ENCODE measurements around the gene FBXL2. TPM values are rescaled to one million over a fixed set of nuclear protein-coding genes. Genes with fewer than 3 reads are reported as not detected.
A peak's percentile ranks its signal among the peaks of the same experiment; 100 is the strongest.

Gene FBXL2
- 10 to 100 TPM in 1 of 4 donors, 1 to 10 TPM in 1, not detected in 2; 2.8 to 15.1 TPM for polyA plus RNA-seq
- long read RNA-seq, donor 1, result 0 reads
- long read RNA-seq, donor 2, result 0 reads
- long read RNA-seq, donor 3, partial matches to known transcripts, result 0 of 3 reads
- long read RNA-seq, donor 3, other reads (novel, unspliced or antisense), result 0 of 3 reads
- long read RNA-seq, donor 4, partial matches to known transcripts, result 0 of 1 reads
- long read RNA-seq, donor 4, other reads (novel, unspliced or antisense), result 0 of 1 reads
- long read RNA-seq, donor 5, result 0 reads
- long read RNA-seq, donor 6, partial matches to known transcripts, result 0 of 1 reads
- long read RNA-seq, donor 6, other reads (novel, unspliced or antisense), result 0 of 1 reads
- long read RNA-seq, donor 7, result 0 reads
- long read RNA-seq, donor 8, result 0 reads
- long read RNA-seq, donor 9, partial matches to known transcripts, result 0 of 2 reads
- long read RNA-seq, donor 9, other reads (novel, unspliced or antisense), result 0 of 2 reads
- long read RNA-seq, donor 10, partial matches to known transcripts, result 18 of 22 reads
- long read RNA-seq, donor 10, other reads (novel, unspliced or antisense), result 0 of 22 reads

GRCh38 chr3:33277193-33277882 lies at the start of gene FBXL2:
TSS of gene FBXL2 (plus strand) at chr3:33277442. CDS start at chr3:33277513, 71 bp downstream.
- Histone ChIP-seq H3K4me3 (ENCODE audit: low read depth in 1 of 3, low read length in 3 of 3) (peak within 1 kb of the TSS; percentile 41 to 67 (median 53)), H3K27ac (ENCODE audit: low read depth in 1 of 3, low read length in 2 of 3) (peak within 1 kb of the TSS in 1 of 3 donors; percentile 86), H3K4me1 (ENCODE audit: control insufficient read depth in 3 of 3, insufficient read depth in 2 of 3, low read depth in 1 of 3, low read length in 2 of 3) (peaks cover 0 to 2% (median 0%) of the 10 kb centered on the region in 3 donors), H3K36me3 (ENCODE audit: control insufficient read depth in 3 of 3, insufficient read depth in 2 of 3, low read depth in 1 of 3, low read length in 3 of 3) (no peaks in the 10 kb centered on the region), H3K27me3 (ENCODE audit: control insufficient read depth in 3 of 3, insufficient read depth in 3 of 3, low read length in 3 of 3) (peaks cover 0 to 4% (median 0%) of the 10 kb centered on the region in 3 donors), H3K9me3 (ENCODE audit: control insufficient read depth in 2 of 2, insufficient read depth in 1 of 2, low read depth in 1 of 2, low read length in 1 of 2) (peaks cover 0 to under 1% of the 10 kb centered on the region in 2 donors)
- no peak for FAIRE-seq
- 2% methylated on average over 58 to 63 of the region's 63 CpGs for WGBS, 3 donors
- DNase-seq, result peak; percentile 15 to 92

GRCh38 chr3:33229066-33229465 lies 48.2 kb upstream of the FBXL2 start:
- peaks cover 0 to 3% (median 0%) of the 10 kb centered on the region in 3 donors for H3K27me3 ChIP-seq (ENCODE audit: control insufficient read depth in 3 of 3, insufficient read depth in 3 of 3, low read length in 3 of 3)
- no peaks in the 10 kb centered on the region for H3K4me1 ChIP-seq (ENCODE audit: control insufficient read depth in 3 of 3, insufficient read depth in 2 of 3, low read depth in 1 of 3, low read length in 2 of 3)
- FAIRE-seq (no peak), DNase-seq (no peak)
- H3K36me3 ChIP-seq (ENCODE audit: control insufficient read depth in 3 of 3, insufficient read depth in 2 of 3, low read depth in 1 of 3, low read length in 3 of 3), result no peaks in the 10 kb centered on the region
- H3K27ac ChIP-seq (ENCODE audit: low read depth in 1 of 3, low read length in 2 of 3), result no peak overlapping the region
- no peak overlapping the region for H3K4me3 ChIP-seq (ENCODE audit: low read depth in 1 of 3, low read length in 3 of 3)
- peaks cover 0 to 2% of the 10 kb centered on the region in 2 donors for H3K9me3 ChIP-seq (ENCODE audit: control insufficient read depth in 2 of 2, insufficient read depth in 1 of 2, low read depth in 1 of 2, low read length in 1 of 2)
- WGBS, 3 donors, result 54 to 75% (median 66%) methylated on average over 3 of the region's 3 CpGs

- Histone ChIP-seq H3K36me3 (ENCODE audit: control insufficient read depth in 3 of 3, insufficient read depth in 2 of 3, low read depth in 1 of 3, low read length in 3 of 3) (no peaks in the 10 kb centered on the region), H3K27ac (ENCODE audit: low read depth in 1 of 3, low read length in 2 of 3) (no peak overlapping the region), H3K4me3 (ENCODE audit: low read depth in 1 of 3, low read length in 3 of 3) (no peak overlapping the region), H3K4me1 (ENCODE audit: control insufficient read depth in 3 of 3, insufficient read depth in 2 of 3, low read depth in 1 of 3, low read length in 2 of 3) (no peaks in the 10 kb centered on the region), H3K27me3 (ENCODE audit: control insufficient read depth in 3 of 3, insufficient read depth in 3 of 3, low read length in 3 of 3) (peaks cover 0 to 3% (median 0%) of the 10 kb centered on the region in 3 donors), H3K9me3 (ENCODE audit: control insufficient read depth in 2 of 2, insufficient read depth in 1 of 2, low read depth in 1 of 2, low read length in 1 of 2) (peaks cover 0 to 2% of the 10 kb centered on the region in 2 donors)
- no peak for DNase-seq
- 55 to 60% (median 56%) methylated on average over 5 of the region's 5 CpGs for WGBS, 3 donors
- no peak for FAIRE-seq
Measured at GRCh38 chr3:33229947-33230346, 47.3 kb upstream of the FBXL2 start.

GRCh38 chr3:33231756-33232465 lies 45.3 kb upstream of the FBXL2 start:
- H3K27ac ChIP-seq (ENCODE audit: low read depth in 1 of 3, low read length in 2 of 3), result no peak overlapping the region
- H3K36me3 ChIP-seq (ENCODE audit: control insufficient read depth in 3 of 3, insufficient read depth in 2 of 3, low read depth in 1 of 3, low read length in 3 of 3), result no peaks in the 10 kb centered on the region
- no peak for DNase-seq
- no peak for FAIRE-seq
- 37 to 48% (median 44%) methylated on average over 5 of the region's 5 CpGs for WGBS, 3 donors
- peaks cover 0 to 3% (median 0%) of the 10 kb centered on the region in 3 donors for H3K27me3 ChIP-seq (ENCODE audit: control insufficient read depth in 3 of 3, insufficient read depth in 3 of 3, low read length in 3 of 3)
- H3K4me3 ChIP-seq (ENCODE audit: low read depth in 1 of 3, low read length in 3 of 3), result no peak overlapping the region
- H3K9me3 ChIP-seq (ENCODE audit: control insufficient read depth in 2 of 2, insufficient read depth in 1 of 2, low read depth in 1 of 2, low read length in 1 of 2), result peaks cover 0 to 2% of the 10 kb centered on the region in 2 donors
- H3K4me1 ChIP-seq (ENCODE audit: control insufficient read depth in 3 of 3, insufficient read depth in 2 of 3, low read depth in 1 of 3, low read length in 2 of 3), result no peaks in the 10 kb centered on the region

GRCh38 chr3:33233884-33234283 lies 43.4 kb upstream of the FBXL2 start:
- WGBS, 3 donors, result 77 to 91% (median 83%) methylated on average over 1 of the region's 1 CpG
- Histone ChIP-seq H3K4me1 (ENCODE audit: control insufficient read depth in 3 of 3, insufficient read depth in 2 of 3, low read depth in 1 of 3, low read length in 2 of 3) (no peaks in the 10 kb centered on the region), H3K27ac (ENCODE audit: low read depth in 1 of 3, low read length in 2 of 3) (no peak overlapping the region), H3K4me3 (ENCODE audit: low read depth in 1 of 3, low read length in 3 of 3) (no peak overlapping the region), H3K9me3 (ENCODE audit: control insufficient read depth in 2 of 2, insufficient read depth in 1 of 2, low read depth in 1 of 2, low read length in 1 of 2) (peaks cover 2 to 3% of the 10 kb centered on the region in 2 donors), H3K27me3 (ENCODE audit: control insufficient read depth in 3 of 3, insufficient read depth in 3 of 3, low read length in 3 of 3) (peaks cover 0 to 3% (median 0%) of the 10 kb centered on the region in 3 donors), H3K36me3 (ENCODE audit: control insufficient read depth in 3 of 3, insufficient read depth in 2 of 3, low read depth in 1 of 3, low read length in 3 of 3) (no peaks in the 10 kb centered on the region)
- DNase-seq (no peak), FAIRE-seq (no peak)

GRCh38 chr3:33236005-33236404 lies 41.2 kb upstream of the FBXL2 start:
- Histone ChIP-seq H3K27ac (ENCODE audit: low read depth in 1 of 3, low read length in 2 of 3) (no peak overlapping the region), H3K4me1 (ENCODE audit: control insufficient read depth in 3 of 3, insufficient read depth in 2 of 3, low read depth in 1 of 3, low read length in 2 of 3) (no peaks in the 10 kb centered on the region), H3K27me3 (ENCODE audit: control insufficient read depth in 3 of 3, insufficient read depth in 3 of 3, low read length in 3 of 3) (peaks cover 0 to 2% (median 0%) of the 10 kb centered on the region in 3 donors), H3K4me3 (ENCODE audit: low read depth in 1 of 3, low read length in 3 of 3) (no peak overlapping the region), H3K9me3 (ENCODE audit: control insufficient read depth in 2 of 2, insufficient read depth in 1 of 2, low read depth in 1 of 2, low read length in 1 of 2) (peaks cover 2 to 3% of the 10 kb centered on the region in 2 donors), H3K36me3 (ENCODE audit: control insufficient read depth in 3 of 3, insufficient read depth in 2 of 3, low read depth in 1 of 3, low read length in 3 of 3) (no peaks in the 10 kb centered on the region)
- DNase-seq (no peak), FAIRE-seq (no peak)
- 21 to 47% (median 30%) methylated on average over 2 of the region's 2 CpGs for WGBS, 3 donors

- 76 to 88% (median 82%) methylated on average over 4 of the region's 4 CpGs for WGBS, 3 donors
- Histone ChIP-seq H3K9me3 (ENCODE audit: control insufficient read depth in 2 of 2, insufficient read depth in 1 of 2, low read depth in 1 of 2, low read length in 1 of 2) (peaks cover 0 to 3% of the 10 kb centered on the region in 2 donors), H3K4me1 (ENCODE audit: control insufficient read depth in 3 of 3, insufficient read depth in 2 of 3, low read depth in 1 of 3, low read length in 2 of 3) (no peaks in the 10 kb centered on the region), H3K4me3 (ENCODE audit: low read depth in 1 of 3, low read length in 3 of 3) (no peak overlapping the region), H3K27me3 (ENCODE audit: control insufficient read depth in 3 of 3, insufficient read depth in 3 of 3, low read length in 3 of 3) (no peaks in the 10 kb centered on the region), H3K36me3 (ENCODE audit: control insufficient read depth in 3 of 3, insufficient read depth in 2 of 3, low read depth in 1 of 3, low read length in 3 of 3) (no peaks in the 10 kb centered on the region), H3K27ac (ENCODE audit: low read depth in 1 of 3, low read length in 2 of 3) (no peak overlapping the region)
- FAIRE-seq, result no peak
- DNase-seq, result no peak
Measured at GRCh38 chr3:33237439-33237838, 39.8 kb upstream of the FBXL2 start.

GRCh38 chr3:33238923-33239322 lies 38.3 kb upstream of the FBXL2 start:
- FAIRE-seq, result no peak

More at GRCh38 chr3:33238923-33239322, 38.3 kb upstream of the FBXL2 start:
- peaks cover 0 to 3% (median 0%) of the 10 kb centered on the region in 3 donors for H3K27me3 ChIP-seq (ENCODE audit: control insufficient read depth in 3 of 3, insufficient read depth in 3 of 3, low read length in 3 of 3)
- no peaks in the 10 kb centered on the region for H3K36me3 ChIP-seq (ENCODE audit: control insufficient read depth in 3 of 3, insufficient read depth in 2 of 3, low read depth in 1 of 3, low read length in 3 of 3)
- no peak overlapping the region for H3K4me3 ChIP-seq (ENCODE audit: low read depth in 1 of 3, low read length in 3 of 3)
- DNase-seq, result no peak
- peaks cover 0 to 6% of the 10 kb centered on the region in 2 donors for H3K9me3 ChIP-seq (ENCODE audit: control insufficient read depth in 2 of 2, insufficient read depth in 1 of 2, low read depth in 1 of 2, low read length in 1 of 2)
- no peaks in the 10 kb centered on the region for H3K4me1 ChIP-seq (ENCODE audit: control insufficient read depth in 3 of 3, insufficient read depth in 2 of 3, low read depth in 1 of 3, low read length in 2 of 3)
- WGBS, 3 donors, result 90 to 100% (median 98%) methylated on average over 1 of the region's 1 CpG
- H3K27ac ChIP-seq (ENCODE audit: low read depth in 1 of 3, low read length in 2 of 3), result no peak overlapping the region

Data from small intestine (tissue), 16 donors.